PC-3 (cell line): ENCODE results near the gene SHISA2. TPM values are rescaled to one million over a fixed set of nuclear protein-coding genes. Genes with fewer than 3 reads are reported as not detected.

Experiments used
- ATAC-seq: fragments of 200-7000 bp; cut with Tn5 transposase; 2 replicates; pipeline ENCODE4 v1.9.1; 2020; ENCODE audit warnings: mild to moderate bottlenecking, moderate library complexity
- BruUV-seq: library from RNA; stranded (reverse); fragments of 400-500 nt; replicated peaks from 2 replicates; lab custom pipeline; 2021; lab: Mats Ljungman, UMichigan
- CTCF ChIA-PET: fragments of 300-600 bp; sonication (Branson Sonifier 250); formaldehyde crosslinking; loops from one replicate; lab custom pipeline; 2022; ENCODE audit warnings: antibody characterized with exemption; lab: Charles Lee
- POLR2A ChIA-PET: fragments of 300-600 bp; sonication (Branson Sonifier 250); formaldehyde crosslinking; loops from one replicate; lab custom pipeline; 2022; ENCODE audit warnings: antibody characterized with exemption; ENCODE audit not compliant: unreplicated experiment; lab: Charles Lee
- DNase-seq: peaks from one replicate; pipeline ENCODE4 v3.0.0-alpha.2; 2015
- H2AFZ ChIP-seq: fragments of 300-600 bp; sonication (generic); 2 replicates; pipeline ENCODE4 v1.6.0; 2016; ENCODE audit warnings: antibody characterized with exemption, low read length
- H3F3A ChIP-seq: fragments of 300-600 bp; sonication (generic); one replicate; pipeline ENCODE4 v1.6.0; 2017; ENCODE audit warnings: antibody characterized with exemption, low read length, control low read depth, mild to moderate bottlenecking; ENCODE audit not compliant: unreplicated experiment
- H3K27ac ChIP-seq: fragments of 300-600 bp; sonication (generic); 2 replicates; pipeline ENCODE4 v1.5.1; 2016; ENCODE audit warnings: mild to moderate bottlenecking, low read length
- H3K27me3 ChIP-seq: fragments of 300-600 bp; sonication (generic); 2 replicates; pipeline ENCODE4 v1.6.1; 2016; ENCODE audit warnings: low read length, mixed read lengths
- H3K36me3 ChIP-seq: fragments of 300-600 bp; sonication (generic); 2 replicates; pipeline ENCODE4 v1.6.1; 2016; ENCODE audit warnings: low read depth, mixed run types, low read length, mixed read lengths
- H3K4me1 ChIP-seq: fragments of 300-600 bp; sonication (generic); 2 replicates; pipeline ENCODE4 v1.5.1; 2016; ENCODE audit warnings: low read length; ENCODE audit not compliant: insufficient read depth
- H3K4me2 ChIP-seq: fragments of 300-600 bp; sonication (generic); 2 replicates; pipeline ENCODE4 v1.6.0; 2016; ENCODE audit warnings: low read length
- H3K4me3 ChIP-seq: fragments of 300-600 bp; sonication (generic); 2 replicates; pipeline ENCODE4 v1.5.1; 2016; ENCODE audit warnings: mild to moderate bottlenecking, low read length, mixed read lengths
- H3K79me2 ChIP-seq: fragments of 300-600 bp; sonication (generic); 2 replicates; pipeline ENCODE4 v1.6.1; 2017; ENCODE audit warnings: low read length, mixed read lengths
- H3K9ac ChIP-seq: fragments of 300-600 bp; sonication (generic); 2 replicates; pipeline ENCODE4 v1.6.0; 2016; ENCODE audit warnings: mild to moderate bottlenecking, low read length
- H3K9me2 ChIP-seq: fragments of 300-600 bp; sonication (generic); replicated peaks from 2 replicates; pipeline ENCODE4 v1.6.1; 2016; ENCODE audit warnings: mixed run types, low read length, mixed read lengths
- H3K9me3 ChIP-seq: fragments of 300-600 bp; sonication (generic); 2 replicates; pipeline ENCODE4 v1.6.1; 2016; ENCODE audit warnings: low read length, mixed read lengths
- H4K20me1 ChIP-seq: fragments of 300-600 bp; sonication (generic); 2 replicates; pipeline ENCODE4 v1.6.1; 2016; ENCODE audit warnings: low read length, mixed read lengths
- EZH2 ChIP-seq: fragments of 300-600 bp; sonication (generic); IDR thresholded peaks from one replicate; pipeline ENCODE4 v1.6.1; 2017; ENCODE audit warnings: antibody characterized with exemption, mild to moderate bottlenecking, low read length; ENCODE audit not compliant: unreplicated experiment
- EZH2phosphoT487 ChIP-seq: fragments of 300-600 bp; sonication (generic); IDR thresholded peaks from 2 replicates; pipeline ENCODE4 v1.6.1; 2018; ENCODE audit warnings: mild to moderate bottlenecking, antibody characterized with exemption, low read length, borderline replicate concordance
- intact Hi-C: fragments of 100-400 bp; cut with micrococcal nuclease; formaldehyde crosslinking; loops from 2 replicates; pipeline ENCODE4 v1.9.0; 2023
- total RNA-seq: library from RNA; depleted of rRNA; stranded (reverse); fragments of >200 nt; gene quantifications from 2 replicates; pipeline ENCODE4 v1.2.3, GENCODE V29; 2014
- TF ChIP-seq, protein P1 (sequence below): fragments of 300-600 bp; sonication (generic); conservative IDR thresholded peaks from 2 replicates; pipeline ENCODE4 v1.5.1; 2017; ENCODE audit warnings: antibody characterized with exemption, low read depth, mild to moderate bottlenecking, low read length

SHISA2 gene
- total RNA-seq, 1 experiment from 2014 or later: 7.8 TPM

DNA sequence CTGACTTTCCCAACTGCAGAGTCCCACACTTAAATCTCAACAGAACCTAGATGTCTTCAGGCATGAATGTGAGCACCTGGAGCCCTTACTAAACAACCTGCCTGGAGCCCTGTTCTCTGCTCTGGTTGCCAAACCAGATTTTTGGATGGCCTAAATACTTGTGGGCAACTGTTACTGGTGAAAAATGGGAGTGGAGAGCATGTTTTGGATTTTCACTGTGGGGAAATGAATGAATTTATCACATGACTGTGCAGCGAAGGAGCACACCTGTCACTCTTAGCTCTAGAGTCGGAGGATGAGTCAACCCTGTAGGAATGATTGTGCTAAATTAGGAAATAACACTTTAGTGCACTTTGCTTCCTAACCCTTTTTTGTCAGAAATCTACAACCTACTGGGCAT, 30.3 kb downstream of the SHISA2 start:
- H3K36me3 ChIP-seq: no peaks in the 10 kb centered on the region

DNA sequence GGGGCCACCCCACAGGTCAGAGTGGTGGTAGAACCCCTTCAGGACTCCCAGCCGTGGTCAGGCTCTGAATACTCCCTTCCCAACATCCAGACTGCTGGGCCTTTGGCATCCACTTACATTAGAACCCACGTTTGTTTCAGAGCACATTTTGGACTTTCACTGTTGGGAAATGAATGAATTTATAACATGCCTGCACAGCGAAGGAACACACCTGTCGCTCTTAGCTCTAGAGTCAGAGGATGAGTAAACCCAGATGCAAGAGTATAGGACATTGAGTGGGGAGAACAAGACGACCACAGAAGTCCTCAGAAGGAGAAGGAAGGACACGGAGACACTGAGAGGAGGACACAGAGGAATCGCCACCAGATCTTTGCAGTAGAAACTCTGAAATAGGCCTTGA, 30.9 kb downstream of the SHISA2 start:
- POLR2A ChIA-PET: no interaction called here

More for the DNA sequence above, 30.3 kb downstream of the SHISA2 start:
- no peaks in the 10 kb centered on the region for H3K79me2 ChIP-seq
- ChIA-PET POLR2A (no interaction called here), CTCF (no interaction called here)
- no peak overlapping the region for H2AFZ ChIP-seq
- H3K27me3 ChIP-seq: no peaks in the 10 kb centered on the region
- H3K9me2 ChIP-seq: no peaks in the 10 kb centered on the region
- DNase-seq (peak; percentile 71), ATAC-seq (no peak)
- no peak overlapping the region for H3K4me3 ChIP-seq
- intact Hi-C loops: loop anchor here (5.0 kb wide), 2 partner anchors 49 to 119 kb away; no protein-coding TSS in a partner anchor
- peaks cover 11% of the 10 kb centered on the region for H3F3A ChIP-seq
- no TSS peak for BruUV-seq
- peak overlapping the region; percentile 68 for H3K4me2 ChIP-seq
- peak overlapping the region; percentile 72 for H3K9ac ChIP-seq
- TF ChIP-seq EZH2: no peak
- TF ChIP-seq EZH2phosphoT487: no peak
- TF ChIP-seq, protein P1, sequence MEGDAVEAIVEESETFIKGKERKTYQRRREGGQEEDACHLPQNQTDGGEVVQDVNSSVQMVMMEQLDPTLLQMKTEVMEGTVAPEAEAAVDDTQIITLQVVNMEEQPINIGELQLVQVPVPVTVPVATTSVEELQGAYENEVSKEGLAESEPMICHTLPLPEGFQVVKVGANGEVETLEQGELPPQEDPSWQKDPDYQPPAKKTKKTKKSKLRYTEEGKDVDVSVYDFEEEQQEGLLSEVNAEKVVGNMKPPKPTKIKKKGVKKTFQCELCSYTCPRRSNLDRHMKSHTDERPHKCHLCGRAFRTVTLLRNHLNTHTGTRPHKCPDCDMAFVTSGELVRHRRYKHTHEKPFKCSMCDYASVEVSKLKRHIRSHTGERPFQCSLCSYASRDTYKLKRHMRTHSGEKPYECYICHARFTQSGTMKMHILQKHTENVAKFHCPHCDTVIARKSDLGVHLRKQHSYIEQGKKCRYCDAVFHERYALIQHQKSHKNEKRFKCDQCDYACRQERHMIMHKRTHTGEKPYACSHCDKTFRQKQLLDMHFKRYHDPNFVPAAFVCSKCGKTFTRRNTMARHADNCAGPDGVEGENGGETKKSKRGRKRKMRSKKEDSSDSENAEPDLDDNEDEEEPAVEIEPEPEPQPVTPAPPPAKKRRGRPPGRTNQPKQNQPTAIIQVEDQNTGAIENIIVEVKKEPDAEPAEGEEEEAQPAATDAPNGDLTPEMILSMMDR: no peak
- no peaks in the 10 kb centered on the region for H4K20me1 ChIP-seq
- H3K4me1 ChIP-seq: peaks cover 59% of the 10 kb centered on the region
- peak overlapping the region; percentile 99 for H3K27ac ChIP-seq
- no peaks in the 10 kb centered on the region for H3K9me3 ChIP-seq

More for the DNA sequence above, 30.9 kb downstream of the SHISA2 start:
- CTCF ChIA-PET: no interaction called here
- H4K20me1 ChIP-seq: no peaks in the 10 kb centered on the region
- no peaks in the 10 kb centered on the region for H3K9me3 ChIP-seq
- ATAC-seq (no peak), DNase-seq (no peak)
- TF ChIP-seq, protein P1: no peak
- TF ChIP-seq EZH2: no peak
- no peak for TF ChIP-seq EZH2phosphoT487
- peak overlapping the region; percentile 99 for H3K27ac ChIP-seq
- H3K4me3 ChIP-seq: no peak overlapping the region
- peak overlapping the region; percentile 72 for H3K9ac ChIP-seq
- H3F3A ChIP-seq: peaks cover 11% of the 10 kb centered on the region
- intact Hi-C loops: loop anchor here (5.0 kb wide), 2 partner anchors 49 to 119 kb away; no protein-coding TSS in a partner anchor
- BruUV-seq: no TSS peak
- H3K4me2 ChIP-seq: peak overlapping the region; percentile 68
- no peak overlapping the region for H2AFZ ChIP-seq
- no peaks in the 10 kb centered on the region for H3K79me2 ChIP-seq
- no peaks in the 10 kb centered on the region for H3K9me2 ChIP-seq
- no peaks in the 10 kb centered on the region for H3K27me3 ChIP-seq
- H3K4me1 ChIP-seq: peaks cover 59% of the 10 kb centered on the region
- no peaks in the 10 kb centered on the region for H3K36me3 ChIP-seq
